B cell (primary cell): Measurements from ENCODE around the gene ODC1.

ENCODE experiments used
- EZH2 ChIP-seq: IDR thresholded peaks from 2 replicates; pipeline ENCODE4 v1.6.1; 2012; ENCODE audit warnings: borderline replicate concordance, low read depth, mild to moderate bottlenecking, moderate library complexity, low read length; ENCODE audit not compliant: insufficient read depth, poor library complexity, severe bottlenecking
- TF ChIP-seq, protein P1 (sequence below): fragments of 200-600 bp; IDR thresholded peaks from one replicate; pipeline ENCODE4 v1.8.0; 2022; ENCODE audit warnings: antibody characterized with exemption, mild to moderate bottlenecking

DNA sequence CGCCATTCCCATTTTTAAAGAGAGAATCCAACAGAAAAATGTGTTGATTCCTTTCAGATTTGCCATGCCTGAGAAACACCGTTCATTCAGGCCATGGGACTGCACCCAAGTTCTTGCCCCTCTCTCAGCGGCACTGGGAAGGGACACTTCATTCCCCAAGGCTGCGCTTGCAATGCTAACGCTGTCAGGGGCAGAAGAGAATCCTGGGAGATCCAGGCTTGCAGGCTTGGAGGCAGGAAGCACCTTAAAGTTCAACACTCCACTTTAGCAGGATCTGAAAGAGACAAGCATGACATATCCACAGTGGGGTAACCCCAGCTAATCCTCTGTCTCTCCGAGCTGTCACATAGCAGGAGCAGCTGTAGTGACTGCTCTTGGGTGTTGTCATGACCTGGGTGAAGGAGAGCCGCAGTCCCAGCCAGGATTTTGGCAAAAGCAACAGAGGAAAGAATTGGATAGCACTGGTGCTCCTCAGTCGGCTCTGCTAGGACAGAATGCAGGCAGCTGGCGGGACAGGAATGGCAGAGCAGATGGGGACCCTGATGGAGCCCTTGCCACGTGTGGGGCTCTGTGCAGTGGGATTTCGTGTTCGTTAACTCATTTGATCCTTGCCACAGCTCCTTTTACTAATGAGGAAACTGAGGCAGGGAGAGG, 22.0 kb upstream of the ODC1 start:
- TF ChIP-seq, protein P1, sequence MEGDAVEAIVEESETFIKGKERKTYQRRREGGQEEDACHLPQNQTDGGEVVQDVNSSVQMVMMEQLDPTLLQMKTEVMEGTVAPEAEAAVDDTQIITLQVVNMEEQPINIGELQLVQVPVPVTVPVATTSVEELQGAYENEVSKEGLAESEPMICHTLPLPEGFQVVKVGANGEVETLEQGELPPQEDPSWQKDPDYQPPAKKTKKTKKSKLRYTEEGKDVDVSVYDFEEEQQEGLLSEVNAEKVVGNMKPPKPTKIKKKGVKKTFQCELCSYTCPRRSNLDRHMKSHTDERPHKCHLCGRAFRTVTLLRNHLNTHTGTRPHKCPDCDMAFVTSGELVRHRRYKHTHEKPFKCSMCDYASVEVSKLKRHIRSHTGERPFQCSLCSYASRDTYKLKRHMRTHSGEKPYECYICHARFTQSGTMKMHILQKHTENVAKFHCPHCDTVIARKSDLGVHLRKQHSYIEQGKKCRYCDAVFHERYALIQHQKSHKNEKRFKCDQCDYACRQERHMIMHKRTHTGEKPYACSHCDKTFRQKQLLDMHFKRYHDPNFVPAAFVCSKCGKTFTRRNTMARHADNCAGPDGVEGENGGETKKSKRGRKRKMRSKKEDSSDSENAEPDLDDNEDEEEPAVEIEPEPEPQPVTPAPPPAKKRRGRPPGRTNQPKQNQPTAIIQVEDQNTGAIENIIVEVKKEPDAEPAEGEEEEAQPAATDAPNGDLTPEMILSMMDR: no peak
- no peak for TF ChIP-seq EZH2
